Smooth muscle cell (in vitro differentiated cells): ENCODE data around the gene PTOV1. TPM values are rescaled to one million over a fixed set of nuclear protein-coding genes. Genes with fewer than 3 reads are reported as not detected.

Experiments
- DNase-seq: peaks from one replicate; lab custom pipeline; 2025; ENCODE audit not compliant: unreplicated experiment; lab: John Stamatoyannopoulos, UW
- H2AFZ ChIP-seq: fragments of 200-600 bp; sonication (generic); 2 replicates; pipeline ENCODE4 v1.6.0; 2016; ENCODE audit warnings: antibody characterized with exemption, low read depth, mild to moderate bottlenecking
- H3F3A ChIP-seq: fragments of 200-600 bp; sonication (generic); 2 replicates; pipeline ENCODE4 v1.6.0; 2017; ENCODE audit warnings: antibody characterized with exemption, low read depth
- H3K27ac ChIP-seq: fragments of 200-600 bp; sonication (generic); 2 replicates; pipeline ENCODE4 v1.5.1; 2016; ENCODE audit warnings: low read depth, mild to moderate bottlenecking
- H3K27me3 ChIP-seq: fragments of 200-600 bp; sonication (generic); 2 replicates; pipeline ENCODE4 v1.6.1; 2016; ENCODE audit warnings: low read depth, mild to moderate bottlenecking
- H3K36me3 ChIP-seq: fragments of 200-600 bp; sonication (generic); 2 replicates; pipeline ENCODE4 v1.5.1; 2016; ENCODE audit warnings: low read depth
- H3K4me1 ChIP-seq: fragments of 200-600 bp; sonication (generic); 2 replicates; pipeline ENCODE4 v1.5.1; 2016; ENCODE audit warnings: low read depth
- H3K4me2 ChIP-seq: fragments of 200-600 bp; sonication (generic); 2 replicates; pipeline ENCODE4 v1.6.0; 2016; ENCODE audit warnings: mild to moderate bottlenecking
- H3K4me3 ChIP-seq: fragments of 200-600 bp; sonication (generic); 2 replicates; pipeline ENCODE4 v1.5.1; 2016; ENCODE audit warnings: mild to moderate bottlenecking
- H3K79me2 ChIP-seq: fragments of 200-600 bp; sonication (generic); 2 replicates; pipeline ENCODE4 v1.6.0; 2016; ENCODE audit warnings: low read depth, mild to moderate bottlenecking
- H3K9ac ChIP-seq: fragments of 200-600 bp; sonication (generic); 2 replicates; pipeline ENCODE4 v1.6.0; 2016; ENCODE audit warnings: low read depth
- H3K9me3 ChIP-seq: fragments of 200-600 bp; sonication (generic); replicated peaks from 2 replicates; pipeline ENCODE4 v1.5.1; 2016; ENCODE audit warnings: low read depth
- H4K20me1 ChIP-seq: fragments of 200-600 bp; sonication (generic); 2 replicates; pipeline ENCODE4 v1.6.0; 2016; ENCODE audit warnings: low read depth
- WGBS: methylation state at CpG from one replicate; pipeline ENCODE4 v1.1.7; 2016; ENCODE audit warnings: low lambda C conversion rate; 5-methylcytosine and 5-hydroxymethylcytosine counted together
- polyA plus RNA-seq: library from polyadenylated mRNA; unstranded; fragments of >200 nt; fragmentation: Nextera tagmentation; extraction: Ambion mirVana; gene quantifications from 2 replicates; pipeline ENCODE4 v1.2.1, GENCODE V29; 2016
- total RNA-seq: library from RNA; depleted of rRNA; stranded (reverse); fragments of >200 nt; gene quantifications from 2 replicates; pipeline ENCODE4 v1.2.3, GENCODE V29; 2014
- TF ChIP-seq, protein P1 (sequence below): fragments of 200-600 bp; sonication (generic); IDR thresholded peaks from 2 replicates; pipeline ENCODE4 v1.5.1; 2017; ENCODE audit warnings: borderline replicate concordance, mild to moderate bottlenecking, antibody characterized with exemption; ENCODE audit not compliant: insufficient read depth, poor library complexity, severe bottlenecking

The PTOV1 gene
- total and polyA plus RNA-seq, 2 experiments from 2014 or later: 81.0 to 256 TPM

GRCh38 chr19:49811328-49811727 lies 39.6 kb upstream of the PTOV1 start:
- Histone ChIP-seq H3F3A (peaks cover 16% of the 10 kb centered on the region), H3K36me3 (no peaks in the 10 kb centered on the region), H3K4me3 (no peak overlapping the region), H3K9ac (no peak overlapping the region), H4K20me1 (no peaks in the 10 kb centered on the region), H3K4me1 (peaks cover 16% of the 10 kb centered on the region), H3K27me3 (no peaks in the 10 kb centered on the region), H3K79me2 (no peaks in the 10 kb centered on the region), H3K27ac (no peak overlapping the region), H3K4me2 (no peak overlapping the region), H3K9me3 (no peaks in the 10 kb centered on the region), H2AFZ (no peak overlapping the region)
- TF ChIP-seq, protein P1, sequence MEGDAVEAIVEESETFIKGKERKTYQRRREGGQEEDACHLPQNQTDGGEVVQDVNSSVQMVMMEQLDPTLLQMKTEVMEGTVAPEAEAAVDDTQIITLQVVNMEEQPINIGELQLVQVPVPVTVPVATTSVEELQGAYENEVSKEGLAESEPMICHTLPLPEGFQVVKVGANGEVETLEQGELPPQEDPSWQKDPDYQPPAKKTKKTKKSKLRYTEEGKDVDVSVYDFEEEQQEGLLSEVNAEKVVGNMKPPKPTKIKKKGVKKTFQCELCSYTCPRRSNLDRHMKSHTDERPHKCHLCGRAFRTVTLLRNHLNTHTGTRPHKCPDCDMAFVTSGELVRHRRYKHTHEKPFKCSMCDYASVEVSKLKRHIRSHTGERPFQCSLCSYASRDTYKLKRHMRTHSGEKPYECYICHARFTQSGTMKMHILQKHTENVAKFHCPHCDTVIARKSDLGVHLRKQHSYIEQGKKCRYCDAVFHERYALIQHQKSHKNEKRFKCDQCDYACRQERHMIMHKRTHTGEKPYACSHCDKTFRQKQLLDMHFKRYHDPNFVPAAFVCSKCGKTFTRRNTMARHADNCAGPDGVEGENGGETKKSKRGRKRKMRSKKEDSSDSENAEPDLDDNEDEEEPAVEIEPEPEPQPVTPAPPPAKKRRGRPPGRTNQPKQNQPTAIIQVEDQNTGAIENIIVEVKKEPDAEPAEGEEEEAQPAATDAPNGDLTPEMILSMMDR: no peak
- WGBS: 94% methylated on average over 6 of the region's 6 CpGs
- DNase-seq: no peak

DNA sequence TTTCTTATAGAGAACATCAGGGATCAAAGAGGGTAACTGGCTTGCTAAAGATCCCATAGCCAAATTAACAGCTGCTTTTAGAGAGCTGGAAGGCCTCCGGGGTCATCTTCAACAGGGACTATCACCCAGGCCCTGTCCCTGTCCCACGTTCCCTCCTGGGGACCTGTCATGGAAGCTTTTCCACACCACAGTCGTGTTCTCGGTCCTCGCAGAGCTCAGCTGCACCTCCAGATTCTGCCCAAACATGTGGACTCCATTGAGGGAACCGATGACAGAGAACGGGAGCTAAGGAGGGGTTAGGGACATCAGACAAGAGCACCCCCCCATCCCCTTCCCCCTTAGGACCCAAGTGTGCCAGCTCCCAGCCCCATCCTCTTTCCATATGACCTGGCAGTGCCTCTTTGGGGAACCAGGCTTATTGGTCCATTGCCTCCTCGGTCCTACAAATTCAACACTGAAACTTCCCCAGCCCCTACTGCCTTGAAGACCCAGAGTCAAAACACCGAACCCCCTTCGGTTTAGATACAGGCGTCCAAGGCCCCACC lies 38.4 kb upstream of the PTOV1 start:
- peak overlapping the region; percentile 96 for H3K4me2 ChIP-seq
- DNase-seq: no peak
- peak overlapping the region; percentile 78 for H2AFZ ChIP-seq
- peaks cover 20% of the 10 kb centered on the region for H3F3A ChIP-seq
- H3K4me3 ChIP-seq: peak overlapping the region; percentile 82
- no peaks in the 10 kb centered on the region for H3K27me3 ChIP-seq
- no peaks in the 10 kb centered on the region for H3K36me3 ChIP-seq
- H3K27ac ChIP-seq: peak overlapping the region; percentile 94
- no peaks in the 10 kb centered on the region for H3K9me3 ChIP-seq
- WGBS: 60% methylated on average over 11 of the region's 11 CpGs
- TF ChIP-seq, protein P1: no peak
- no peaks in the 10 kb centered on the region for H3K79me2 ChIP-seq
- peaks cover 16% of the 10 kb centered on the region for H3K4me1 ChIP-seq
- H4K20me1 ChIP-seq: no peaks in the 10 kb centered on the region
- H3K9ac ChIP-seq: peak overlapping the region; percentile 97

GRCh38 chr19:49812997-49813861 lies 37.7 kb upstream of the PTOV1 start, which contains the start of gene FUZ:
TSS of gene FUZ (minus strand) at chr19:49813292. CDS start at chr19:49813106, 186 bp downstream.
- H2AFZ ChIP-seq: peak within 1 kb of the TSS; percentile 78
- H3K27me3 ChIP-seq: no peaks in the 10 kb centered on the region
- WGBS: 2% methylated on average over 44 of the region's 45 CpGs
- peak within 1 kb of the TSS; percentile 96 for H3K4me2 ChIP-seq
- H3K9me3 ChIP-seq: no peaks in the 10 kb centered on the region
- peak; percentile 71 for DNase-seq
- peaks cover under 1% of the 10 kb centered on the region for H3K79me2 ChIP-seq
- H3K9ac ChIP-seq: peak within 1 kb of the TSS; percentile 97
- no peaks in the 10 kb centered on the region for H3K36me3 ChIP-seq
- TF ChIP-seq, protein P1: peak; percentile 12
- peak within 1 kb of the TSS; percentile 94 for H3K27ac ChIP-seq
- H3K4me1 ChIP-seq: peaks cover 16% of the 10 kb centered on the region
- no peaks in the 10 kb centered on the region for H4K20me1 ChIP-seq
- H3K4me3 ChIP-seq: peak within 1 kb of the TSS; percentile 82
- H3F3A ChIP-seq: peaks cover 15% of the 10 kb centered on the region
